ENCODE results near the gene ATP6V0E1. TPM values are rescaled to one million over a fixed set of nuclear protein-coding genes. Genes with fewer than 3 reads are reported as not detected.

The ATP6V0E1 gene
- total RNA-seq, 4 donors from 2014 or later = 170 to 254 (median 198) TPM

DNA sequence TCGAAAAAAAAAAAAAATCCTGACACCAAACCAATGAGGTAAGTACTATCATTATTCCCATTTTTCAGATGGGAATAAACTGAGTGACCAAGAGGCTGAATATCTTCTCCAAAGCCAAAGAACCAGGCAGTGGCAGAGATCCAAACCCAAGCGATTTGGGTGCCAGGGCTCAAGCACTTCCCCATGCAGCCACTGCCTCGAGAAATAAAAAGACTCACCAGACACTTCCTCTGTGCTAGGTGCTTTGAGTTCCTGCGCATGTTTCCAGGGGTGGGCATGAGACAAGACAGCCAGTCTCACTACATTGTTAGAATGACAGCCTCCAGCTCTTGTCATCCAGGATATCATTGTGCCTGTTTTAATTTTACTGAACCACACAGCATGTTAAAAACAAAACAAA, 26.6 kb upstream of the ATP6V0E1 start:
- intact Hi-C loops (cut with DNase I) = no loop called here
- 53 to 68% methylated on average over 4 of the region's 4 CpGs for WGBS, 2 donors
- Histone ChIP-seq H3K9me3 (no peaks in the 10 kb centered on the region), H3K4me3 (replicated peaks in 1 of 3) (no peak overlapping the region), H3K27ac (no peak overlapping the region), H3K36me3 (peaks cover 0 to 2% of the 10 kb centered on the region in 2 donors), H3K27me3 (no peaks in the 10 kb centered on the region), H3K4me1 (peaks cover 10 to 12% of the 10 kb centered on the region in 2 donors)
- no peak for TF ChIP-seq POLR2A (IDR thresholded peaks at IDR 0.05)
- TF ChIP-seq, protein P1, sequence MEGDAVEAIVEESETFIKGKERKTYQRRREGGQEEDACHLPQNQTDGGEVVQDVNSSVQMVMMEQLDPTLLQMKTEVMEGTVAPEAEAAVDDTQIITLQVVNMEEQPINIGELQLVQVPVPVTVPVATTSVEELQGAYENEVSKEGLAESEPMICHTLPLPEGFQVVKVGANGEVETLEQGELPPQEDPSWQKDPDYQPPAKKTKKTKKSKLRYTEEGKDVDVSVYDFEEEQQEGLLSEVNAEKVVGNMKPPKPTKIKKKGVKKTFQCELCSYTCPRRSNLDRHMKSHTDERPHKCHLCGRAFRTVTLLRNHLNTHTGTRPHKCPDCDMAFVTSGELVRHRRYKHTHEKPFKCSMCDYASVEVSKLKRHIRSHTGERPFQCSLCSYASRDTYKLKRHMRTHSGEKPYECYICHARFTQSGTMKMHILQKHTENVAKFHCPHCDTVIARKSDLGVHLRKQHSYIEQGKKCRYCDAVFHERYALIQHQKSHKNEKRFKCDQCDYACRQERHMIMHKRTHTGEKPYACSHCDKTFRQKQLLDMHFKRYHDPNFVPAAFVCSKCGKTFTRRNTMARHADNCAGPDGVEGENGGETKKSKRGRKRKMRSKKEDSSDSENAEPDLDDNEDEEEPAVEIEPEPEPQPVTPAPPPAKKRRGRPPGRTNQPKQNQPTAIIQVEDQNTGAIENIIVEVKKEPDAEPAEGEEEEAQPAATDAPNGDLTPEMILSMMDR (IDR thresholded peaks at IDR 0.05) = no peak
- peak; percentile 15 to 26 for DNase-seq

DNA sequence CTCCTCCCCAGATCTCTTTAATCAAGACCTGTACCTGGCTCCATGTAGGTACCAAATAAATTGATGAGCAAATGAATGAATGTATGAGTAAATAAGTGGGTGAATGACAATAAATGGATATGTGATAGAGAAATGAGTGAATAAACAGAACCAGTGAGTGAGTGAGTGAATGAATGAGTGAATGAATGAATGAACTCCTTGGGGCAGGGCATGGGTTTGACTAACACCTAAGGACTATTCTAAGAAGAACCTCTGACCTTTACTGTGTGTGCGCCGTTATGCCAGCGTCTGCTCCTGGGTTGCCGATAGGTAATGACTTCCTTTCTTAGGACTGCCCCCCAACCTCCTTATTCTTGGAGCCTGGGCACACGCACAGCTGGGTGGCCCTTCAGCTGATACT, 26.1 kb upstream of the ATP6V0E1 start:
- no peak for TF ChIP-seq POLR2A (IDR thresholded peaks at IDR 0.05)
- TF ChIP-seq, protein P1 (IDR thresholded peaks at IDR 0.05) = no peak
- no peak for DNase-seq
- no peaks in the 10 kb centered on the region for H3K9me3 ChIP-seq
- intact Hi-C loops (cut with DNase I) = no loop called here
- H3K27me3 ChIP-seq = no peaks in the 10 kb centered on the region
- 65 to 68% methylated on average over 5 of the region's 5 CpGs for WGBS, 2 donors
- no peak overlapping the region for H3K27ac ChIP-seq
- H3K4me3 ChIP-seq (replicated peaks in 1 of 3) = no peak overlapping the region
- H3K36me3 ChIP-seq = no peaks in the 10 kb centered on the region
- H3K4me1 ChIP-seq = peaks cover 10 to 12% of the 10 kb centered on the region in 2 donors

DNA sequence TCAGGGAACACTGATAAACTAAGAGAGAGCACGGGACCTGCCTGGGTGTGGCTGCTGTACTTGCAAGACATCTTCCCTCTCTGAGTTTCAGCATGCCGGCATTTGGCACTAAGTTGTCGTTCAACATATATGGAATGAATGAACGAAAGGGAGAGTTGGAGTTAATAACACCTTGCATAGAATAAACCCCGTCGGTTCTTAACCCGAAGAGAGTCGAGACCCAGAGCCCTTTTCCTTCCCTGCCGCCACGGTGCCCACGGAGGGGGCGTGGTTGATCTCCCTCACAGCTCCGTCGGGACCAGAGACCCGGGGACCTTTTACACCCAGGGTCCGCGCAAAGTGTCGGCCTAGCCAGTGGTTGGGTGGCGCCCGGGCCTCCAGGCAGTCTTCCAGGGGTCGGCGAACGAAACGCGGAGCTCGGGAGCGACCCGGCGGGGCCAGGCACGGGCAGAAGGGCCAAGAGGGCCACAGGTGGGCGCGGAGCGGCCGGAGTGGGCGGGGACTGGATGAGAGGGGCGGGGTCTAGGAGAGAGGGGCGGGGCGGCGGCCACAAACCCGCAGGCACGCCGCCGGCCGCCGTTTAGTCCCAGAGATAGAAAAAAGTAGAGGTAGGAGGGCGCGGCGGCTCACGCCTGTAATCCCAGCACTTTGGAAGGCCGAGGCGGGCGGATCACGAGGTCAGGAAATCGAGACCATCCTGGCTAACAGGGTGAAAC, 25.1 kb upstream of the ATP6V0E1 start:
- WGBS, 2 donors = 6 to 8% methylated on average over 39 to 41 of the region's 54 CpGs
- H3K27ac ChIP-seq = peak overlapping the region; percentile 57 to 87 (median 67)
- no peaks in the 10 kb centered on the region for H3K9me3 ChIP-seq
- intact Hi-C loops (cut with DNase I) = no loop called here
- no peaks in the 10 kb centered on the region for H3K36me3 ChIP-seq
- no peak for TF ChIP-seq POLR2A (IDR thresholded peaks at IDR 0.05)
- TF ChIP-seq, protein P1 (IDR thresholded peaks at IDR 0.05) = no peak
- peaks cover 10 to 12% of the 10 kb centered on the region in 2 donors for H3K4me1 ChIP-seq
- no peaks in the 10 kb centered on the region for H3K27me3 ChIP-seq
- peak overlapping the region in 2 of 3 donors; percentile 42 to 64 for H3K4me3 ChIP-seq (replicated peaks in 1 of 3)
- peak; percentile 50 to 55 for DNase-seq

DNA sequence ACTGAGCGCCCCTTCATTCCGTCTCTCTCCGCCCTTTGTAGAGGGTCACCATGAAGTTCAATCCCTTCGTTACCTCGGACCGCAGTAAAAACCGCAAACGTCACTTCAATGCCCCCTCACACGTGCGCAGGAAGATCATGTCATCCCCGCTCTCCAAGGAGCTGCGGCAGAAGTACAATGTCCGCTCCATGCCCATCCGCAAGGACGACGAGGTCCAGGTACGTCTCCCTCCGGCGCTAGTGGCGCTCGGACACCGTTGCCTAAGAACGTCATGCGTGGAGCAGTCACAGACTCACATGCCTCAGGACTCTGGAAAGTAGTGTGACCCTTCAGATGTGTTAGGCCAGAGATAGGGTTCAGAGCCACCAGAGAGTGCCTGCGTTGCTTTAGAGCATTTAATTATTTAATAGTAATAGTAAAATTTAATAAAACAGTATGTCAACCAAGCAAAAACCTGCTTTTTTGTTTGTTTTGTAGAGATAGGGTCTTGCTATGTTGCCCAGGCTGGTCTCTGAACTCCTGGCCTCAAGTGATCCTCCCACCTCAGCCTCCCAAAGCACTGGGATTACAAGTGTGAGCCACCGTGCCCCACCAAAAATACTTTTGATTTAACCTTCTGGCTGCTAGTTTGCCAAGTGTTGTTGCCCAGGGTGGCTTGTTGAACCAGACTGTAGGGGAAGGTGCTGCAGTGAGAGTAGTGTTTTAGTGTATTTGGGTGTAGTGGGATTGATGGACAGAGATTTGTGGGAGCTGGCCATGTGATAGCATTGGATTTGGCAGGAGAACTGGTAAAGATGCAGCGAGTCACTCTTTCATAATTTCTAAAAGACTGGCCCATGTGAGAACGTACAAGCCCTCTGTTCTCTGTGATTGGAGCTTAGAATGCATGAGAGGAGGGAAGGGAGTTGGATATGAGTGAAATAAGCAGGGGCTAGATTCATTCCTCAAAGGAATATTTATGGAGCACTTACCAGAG, 23.5 kb upstream of the ATP6V0E1 start:
- intact Hi-C loops (cut with DNase I) = no loop called here
- Histone ChIP-seq H3K9me3 (no peaks in the 10 kb centered on the region), H3K27me3 (no peaks in the 10 kb centered on the region), H3K27ac (peak overlapping the region in 1 of 3 donors; percentile 87), H3K36me3 (no peaks in the 10 kb centered on the region), H3K4me1 (peaks cover 10 to 12% of the 10 kb centered on the region in 2 donors), H3K4me3 (replicated peaks in 1 of 3) (peak overlapping the region; percentile 3 to 87 (median 64))
- WGBS, 2 donors = 11 to 13% methylated on average over 28 of the region's 28 CpGs
- no peak for TF ChIP-seq POLR2A (IDR thresholded peaks at IDR 0.05)
- TF ChIP-seq, protein P1 (IDR thresholded peaks at IDR 0.05) = no peak
- DNase-seq = no peak
